Measurements from ENCODE around the gene RUVBL2. TPM values are rescaled to one million over a fixed set of nuclear protein-coding genes. Genes with fewer than 3 reads are reported as not detected.

The RUVBL2 gene
- total RNA-seq, 1 donor from 2014 or later = 80.6 TPM

- peaks cover 8% of the 10 kb centered on the region for H3K27me3 Mint-ChIP-seq (ENCODE audit: unreplicated experiment)
- DNase-seq (ENCODE audit: low spot score) = no peak
- H3K4me3 Mint-ChIP-seq (ENCODE audit: unreplicated experiment) = no peak overlapping the region
- H3K36me3 Mint-ChIP-seq (ENCODE audit: low read depth, unreplicated experiment) = peaks cover 21% of the 10 kb centered on the region
- no peaks in the 10 kb centered on the region for H3K9me3 Mint-ChIP-seq (ENCODE audit: unreplicated experiment)
- TF ChIP-seq CTCF (IDR thresholded peaks at IDR 0.05; ENCODE audit: unreplicated experiment) = no peak
- H3K4me1 Mint-ChIP-seq (ENCODE audit: unreplicated experiment) = peaks cover 6% of the 10 kb centered on the region
- H3K27ac Mint-ChIP-seq (ENCODE audit: unreplicated experiment) = no peak overlapping the region
These were observed 16.6 kb upstream of the RUVBL2 start for GRCh38 chr19:48977061-48977460.

DNA sequence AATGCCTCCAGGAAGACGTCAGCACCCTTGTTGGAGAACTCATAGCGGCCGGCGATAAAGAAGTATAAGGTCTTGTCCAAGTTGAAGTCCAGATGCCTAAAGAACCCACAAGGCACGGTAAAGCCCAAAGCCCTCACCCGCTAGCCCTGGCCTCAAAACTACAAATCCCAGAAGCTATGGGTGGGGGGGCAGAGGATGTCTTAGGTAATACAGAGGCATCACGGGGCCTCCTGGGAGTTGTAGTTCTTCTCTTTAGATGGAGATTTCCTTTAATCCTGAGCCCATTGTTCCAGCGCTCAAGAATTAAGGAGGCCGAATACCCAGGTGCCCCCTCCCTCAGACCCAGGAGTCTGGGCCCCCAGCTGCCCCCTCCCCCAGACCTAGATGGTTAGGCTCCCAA lies 11.4 kb upstream of the RUVBL2 start:
- Mint-ChIP-seq H3K27me3 (ENCODE audit: unreplicated experiment) (peaks cover 6% of the 10 kb centered on the region), H3K9me3 (ENCODE audit: unreplicated experiment) (no peaks in the 10 kb centered on the region), H3K4me3 (ENCODE audit: unreplicated experiment) (peak overlapping the region; percentile 35), H3K36me3 (ENCODE audit: low read depth, unreplicated experiment) (peaks cover 26% of the 10 kb centered on the region), H3K4me1 (ENCODE audit: unreplicated experiment) (peaks cover 6% of the 10 kb centered on the region), H3K27ac (ENCODE audit: unreplicated experiment) (peak overlapping the region; percentile 31)
- TF ChIP-seq CTCF (IDR thresholded peaks at IDR 0.05; ENCODE audit: unreplicated experiment) = no peak
- no peak for DNase-seq (ENCODE audit: low spot score)

DNA sequence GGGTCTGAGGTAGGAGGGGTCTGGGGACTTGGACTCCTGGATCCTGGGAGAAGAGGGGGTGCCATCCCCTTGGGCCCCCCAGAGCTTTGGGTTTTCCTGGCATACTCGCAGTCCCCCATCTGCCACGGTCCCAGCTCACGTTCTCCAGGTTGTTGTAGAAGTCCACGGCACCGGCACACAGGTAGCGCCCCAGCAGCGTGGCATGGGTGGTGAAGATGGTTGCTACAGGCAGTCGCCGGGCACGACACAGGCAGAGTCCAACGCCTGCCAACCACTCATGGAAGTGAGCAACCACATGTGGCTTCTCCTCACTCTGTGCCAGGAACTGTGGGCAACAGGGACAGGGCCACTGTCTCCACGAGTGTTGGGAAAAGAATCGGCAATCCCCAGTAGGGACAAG lies 8.0 kb upstream of the RUVBL2 start:
- Mint-ChIP-seq H3K4me3 (ENCODE audit: unreplicated experiment) (no peak overlapping the region), H3K27ac (ENCODE audit: unreplicated experiment) (no peak overlapping the region), H3K9me3 (ENCODE audit: unreplicated experiment) (no peaks in the 10 kb centered on the region), H3K4me1 (ENCODE audit: unreplicated experiment) (peaks cover 5% of the 10 kb centered on the region), H3K27me3 (ENCODE audit: unreplicated experiment) (peaks cover 3% of the 10 kb centered on the region), H3K36me3 (ENCODE audit: low read depth, unreplicated experiment) (peaks cover 36% of the 10 kb centered on the region)
- no peak for DNase-seq (ENCODE audit: low spot score)
- TF ChIP-seq CTCF (IDR thresholded peaks at IDR 0.05; ENCODE audit: unreplicated experiment) = no peak

DNA sequence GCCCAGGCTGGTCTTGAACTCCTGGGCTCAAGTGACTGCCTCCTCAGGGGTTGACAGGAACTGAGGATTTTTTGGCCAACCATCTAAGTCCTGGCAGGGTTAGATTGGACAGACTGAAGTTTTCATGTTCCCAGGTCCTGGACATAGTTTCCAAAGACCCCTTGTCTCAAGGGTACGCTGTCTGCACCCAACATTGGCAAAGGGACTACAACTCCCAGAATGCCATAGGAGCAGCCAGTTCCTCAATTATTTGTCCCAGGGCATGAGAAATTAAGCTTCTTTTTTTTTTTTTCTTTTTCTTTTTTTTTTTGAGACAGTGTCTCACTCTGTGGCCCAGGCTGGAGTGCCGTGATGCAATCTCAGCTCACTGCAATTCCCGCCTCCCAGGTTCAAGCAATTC lies 7.5 kb upstream of the RUVBL2 start:
- no peak overlapping the region for H3K27ac Mint-ChIP-seq (ENCODE audit: unreplicated experiment)
- TF ChIP-seq CTCF (IDR thresholded peaks at IDR 0.05; ENCODE audit: unreplicated experiment) = no peak
- H3K27me3 Mint-ChIP-seq (ENCODE audit: unreplicated experiment) = peaks cover 6% of the 10 kb centered on the region
- H3K4me3 Mint-ChIP-seq (ENCODE audit: unreplicated experiment) = no peak overlapping the region
- H3K9me3 Mint-ChIP-seq (ENCODE audit: unreplicated experiment) = no peaks in the 10 kb centered on the region
- peaks cover 36% of the 10 kb centered on the region for H3K36me3 Mint-ChIP-seq (ENCODE audit: low read depth, unreplicated experiment)
- no peak for DNase-seq (ENCODE audit: low spot score)
- peaks cover 5% of the 10 kb centered on the region for H3K4me1 Mint-ChIP-seq (ENCODE audit: unreplicated experiment)

GRCh38 chr19:48987323-48987722 lies 6.4 kb upstream of the RUVBL2 start:
- H3K36me3 Mint-ChIP-seq (ENCODE audit: low read depth, unreplicated experiment) = peaks cover 28% of the 10 kb centered on the region
- H3K4me1 Mint-ChIP-seq (ENCODE audit: unreplicated experiment) = peaks cover 10% of the 10 kb centered on the region
- H3K4me3 Mint-ChIP-seq (ENCODE audit: unreplicated experiment) = no peak overlapping the region

More at GRCh38 chr19:48987323-48987722, 6.4 kb upstream of the RUVBL2 start:
- Mint-ChIP-seq H3K27me3 (ENCODE audit: unreplicated experiment) (peaks cover 10% of the 10 kb centered on the region), H3K9me3 (ENCODE audit: unreplicated experiment) (no peaks in the 10 kb centered on the region), H3K27ac (ENCODE audit: unreplicated experiment) (no peak overlapping the region)
- TF ChIP-seq CTCF (IDR thresholded peaks at IDR 0.05; ENCODE audit: unreplicated experiment) = no peak
- no peak for DNase-seq (ENCODE audit: low spot score)

All from endothelial cell (in vitro differentiated cells).